HepG2 (cell line): ENCODE results near the gene FLVCR1.

Source experiments
- CBX2 ChIP-seq, 2 experiments: fragments of 200-600 bp in 1 of 2; sonication (generic); formaldehyde crosslinking in 1 of 2; IDR thresholded peaks; 2 replicates each; pipeline versions ENCODE4 v1.7.0 to v1.8.1; 2018 to 2022; ENCODE audit warnings: low read depth in 2 of 2, low read length in 1 of 2, mild to moderate bottlenecking in 1 of 2, missing genetic modification reagents in 1 of 2
- DNMT1 ChIP-seq: sonication (generic); formaldehyde crosslinking; IDR thresholded peaks from 2 replicates; pipeline ENCODE4 v1.5.1; 2020; ENCODE audit warnings: mild to moderate bottlenecking, missing genetic modification reagents
- FOXP1 ChIP-seq, 2 experiments: fragments of 450-650 bp in 1 of 2; IDR thresholded peaks; 2 replicates each; pipeline ENCODE4 v1.6.1; 2017 to 2018; ENCODE audit warnings: antibody characterized with exemption in 1 of 2
- ISL2 ChIP-seq: sonication (generic); formaldehyde crosslinking; IDR thresholded peaks from 2 replicates; pipeline ENCODE4 v1.5.0; 2020; ENCODE audit warnings: missing genetic modification reagents
- MAFF ChIP-seq: IDR thresholded peaks from 2 replicates; pipeline ENCODE4 v1.6.1; 2011; ENCODE audit warnings: low read depth, low read length, improper control_type of control experiment
- POLR2AphosphoS2 ChIP-seq: IDR thresholded peaks from 2 replicates; pipeline ENCODE4 v1.6.1; 2011; ENCODE audit warnings: low read depth, low read length, improper control_type of control experiment
- SOX6 ChIP-seq, 2 experiments: fragments of 450-650 bp in 1 of 2; sonication (generic) in 1 of 2; formaldehyde crosslinking in 1 of 2; IDR thresholded peaks; 2 replicates each; pipeline versions ENCODE4 v1.4.0 to v1.6.1; 2017 to 2020; ENCODE audit warnings: antibody characterized with exemption in 1 of 2, mild to moderate bottlenecking in 1 of 2, missing genetic modification reagents in 1 of 2
- TAF1 ChIP-seq: sonication (generic); formaldehyde crosslinking; IDR thresholded peaks from 2 replicates; pipeline ENCODE4 v1.4.0; 2020; ENCODE audit warnings: missing genetic modification reagents
- ZNF331 ChIP-seq: sonication (generic); formaldehyde crosslinking; IDR thresholded peaks from 2 replicates; pipeline ENCODE4 v1.4.0; 2020; ENCODE audit warnings: missing genetic modification reagents
- ZNF431 ChIP-seq: sonication (generic); formaldehyde crosslinking; IDR thresholded peaks from 2 replicates; pipeline ENCODE4 v1.9.0; 2022; ENCODE audit warnings: missing genetic modification reagents, low read depth, mild to moderate bottlenecking, borderline replicate concordance
- TF ChIP-seq, protein P1 (sequence below): sonication (generic); formaldehyde crosslinking; IDR thresholded peaks from 2 replicates; pipeline ENCODE4 v1.5.0; 2020; ENCODE audit warnings: mild to moderate bottlenecking, missing genetic modification reagents, moderate library complexity
- TF ChIP-seq, protein P2 (sequence below): sonication (generic); formaldehyde crosslinking; IDR thresholded peaks from 2 replicates; pipeline ENCODE4 v1.8.1; 2023; ENCODE audit warnings: missing genetic modification reagents, inconsistent platforms, borderline replicate concordance
- TF ChIP-seq, protein P3 (sequence below): IDR thresholded peaks from 2 replicates; pipeline ENCODE4 v1.6.1; 2012; ENCODE audit warnings: inconsistent platforms

DNA sequence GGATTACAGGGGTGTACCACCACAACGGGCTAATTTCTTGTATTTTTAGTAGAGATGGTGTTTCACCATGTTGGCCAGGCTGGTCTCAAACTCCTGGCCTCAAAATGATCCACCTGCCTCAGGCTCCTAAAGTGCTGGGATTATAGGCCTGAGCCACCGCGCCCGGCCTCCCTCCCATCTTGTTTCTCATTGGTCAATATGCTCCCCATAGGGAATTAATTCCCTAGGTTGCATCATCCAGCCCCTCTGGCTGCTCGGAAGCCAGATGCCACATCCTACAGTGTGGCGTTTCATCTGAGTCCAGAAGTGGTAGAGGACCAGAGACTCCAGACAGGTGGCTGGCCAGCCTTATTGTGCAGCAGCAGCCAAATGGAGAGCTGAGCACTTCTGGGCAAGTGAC is 80.8 kb downstream of the FLVCR1 start:
- TF ChIP-seq, protein P1, sequence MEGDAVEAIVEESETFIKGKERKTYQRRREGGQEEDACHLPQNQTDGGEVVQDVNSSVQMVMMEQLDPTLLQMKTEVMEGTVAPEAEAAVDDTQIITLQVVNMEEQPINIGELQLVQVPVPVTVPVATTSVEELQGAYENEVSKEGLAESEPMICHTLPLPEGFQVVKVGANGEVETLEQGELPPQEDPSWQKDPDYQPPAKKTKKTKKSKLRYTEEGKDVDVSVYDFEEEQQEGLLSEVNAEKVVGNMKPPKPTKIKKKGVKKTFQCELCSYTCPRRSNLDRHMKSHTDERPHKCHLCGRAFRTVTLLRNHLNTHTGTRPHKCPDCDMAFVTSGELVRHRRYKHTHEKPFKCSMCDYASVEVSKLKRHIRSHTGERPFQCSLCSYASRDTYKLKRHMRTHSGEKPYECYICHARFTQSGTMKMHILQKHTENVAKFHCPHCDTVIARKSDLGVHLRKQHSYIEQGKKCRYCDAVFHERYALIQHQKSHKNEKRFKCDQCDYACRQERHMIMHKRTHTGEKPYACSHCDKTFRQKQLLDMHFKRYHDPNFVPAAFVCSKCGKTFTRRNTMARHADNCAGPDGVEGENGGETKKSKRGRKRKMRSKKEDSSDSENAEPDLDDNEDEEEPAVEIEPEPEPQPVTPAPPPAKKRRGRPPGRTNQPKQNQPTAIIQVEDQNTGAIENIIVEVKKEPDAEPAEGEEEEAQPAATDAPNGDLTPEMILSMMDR (CRISPR knock-in tag), result no peak
- no peak for TF ChIP-seq ISL2 (CRISPR knock-in tag)
- no peak for TF ChIP-seq MAFF
- no peak for TF ChIP-seq FOXP1 (IDR thresholded peaks at IDR 0.05)
- TF ChIP-seq FOXP1 (CRISPR knock-in tag; IDR thresholded peaks at IDR 0.05), result no peak
- no peak for TF ChIP-seq POLR2AphosphoS2
- TF ChIP-seq, protein P2, sequence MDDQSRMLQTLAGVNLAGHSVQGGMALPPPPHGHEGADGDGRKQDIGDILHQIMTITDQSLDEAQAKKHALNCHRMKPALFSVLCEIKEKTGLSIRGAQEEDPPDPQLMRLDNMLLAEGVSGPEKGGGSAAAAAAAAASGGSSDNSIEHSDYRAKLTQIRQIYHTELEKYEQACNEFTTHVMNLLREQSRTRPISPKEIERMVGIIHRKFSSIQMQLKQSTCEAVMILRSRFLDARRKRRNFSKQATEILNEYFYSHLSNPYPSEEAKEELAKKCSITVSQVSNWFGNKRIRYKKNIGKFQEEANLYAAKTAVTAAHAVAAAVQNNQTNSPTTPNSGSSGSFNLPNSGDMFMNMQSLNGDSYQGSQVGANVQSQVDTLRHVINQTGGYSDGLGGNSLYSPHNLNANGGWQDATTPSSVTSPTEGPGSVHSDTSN (CRISPR knock-in tag), result no peak
- no peak for TF ChIP-seq ZNF331 (CRISPR knock-in tag)
- TF ChIP-seq ZNF431, result no peak
- no peak for TF ChIP-seq DNMT1 (CRISPR knock-in tag)
- TF ChIP-seq CBX2 (IDR thresholded peaks at IDR 0.05; ENCODE audit: low read depth, low read length), result no peak
- TF ChIP-seq CBX2 (CRISPR knock-in tag; IDR thresholded peaks at IDR 0.05; ENCODE audit: low read depth), result no peak
- no peak for TF ChIP-seq TAF1 (CRISPR knock-in tag)
- TF ChIP-seq SOX6 (IDR thresholded peaks at IDR 0.05), result no peak
- no peak for TF ChIP-seq SOX6 (CRISPR knock-in tag; IDR thresholded peaks at IDR 0.05)
- TF ChIP-seq, protein P3, sequence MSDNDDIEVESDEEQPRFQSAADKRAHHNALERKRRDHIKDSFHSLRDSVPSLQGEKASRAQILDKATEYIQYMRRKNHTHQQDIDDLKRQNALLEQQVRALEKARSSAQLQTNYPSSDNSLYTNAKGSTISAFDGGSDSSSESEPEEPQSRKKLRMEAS, result no peak
